GM12801 (cell line): Measurements from ENCODE around the gene ITGA1.

Experiments
- CTCF ChIP-seq: IDR thresholded peaks from one replicate; pipeline ENCODE4 v1.5.1; 2011; ENCODE audit warnings: control low read depth; ENCODE audit not compliant: insufficient read length; ENCODE audit errors: extremely low read depth

Gene ITGA1

GRCh38 chr5:52760695-52761366 lies 26.9 kb upstream of the ITGA1 start:
- no peak for TF ChIP-seq CTCF

- TF ChIP-seq CTCF = no peak
Observed at GRCh38 chr5:52767217-52767743, 20.4 kb upstream of the ITGA1 start.

GRCh38 chr5:52767766-52768480 lies 19.8 kb upstream of the ITGA1 start:
- TF ChIP-seq CTCF = no peak

- no peak for TF ChIP-seq CTCF
Observed at GRCh38 chr5:52769061-52769460, 18.7 kb upstream of the ITGA1 start.

- TF ChIP-seq CTCF = no peak
Observed at GRCh38 chr5:52770287-52770939, 17.3 kb upstream of the ITGA1 start.

GRCh38 chr5:52771343-52772039 lies 16.2 kb upstream of the ITGA1 start:
- TF ChIP-seq CTCF = no peak

GRCh38 chr5:52772668-52773067 lies 15.0 kb upstream of the ITGA1 start:
- no peak for TF ChIP-seq CTCF
